GM12892 (cell line): Measurements from ENCODE around the gene MRPL20.
"Not testable (repeated sequence)": the region's sequence is repeated elsewhere in the genome, so short reads cannot be mapped to it uniquely, and the experiment has no call there.

ENCODE experiments used
- POLR2A ChIP-seq: IDR thresholded peaks from 2 replicates; pipeline ENCODE4 v1.6.1; 2011; ENCODE audit warnings: low read depth, low read length, control low read depth
- POLR2AphosphoS5 ChIP-seq: IDR thresholded peaks from 2 replicates; pipeline ENCODE4 v1.6.1; 2011; ENCODE audit warnings: low read depth, low read length, control low read depth

DNA sequence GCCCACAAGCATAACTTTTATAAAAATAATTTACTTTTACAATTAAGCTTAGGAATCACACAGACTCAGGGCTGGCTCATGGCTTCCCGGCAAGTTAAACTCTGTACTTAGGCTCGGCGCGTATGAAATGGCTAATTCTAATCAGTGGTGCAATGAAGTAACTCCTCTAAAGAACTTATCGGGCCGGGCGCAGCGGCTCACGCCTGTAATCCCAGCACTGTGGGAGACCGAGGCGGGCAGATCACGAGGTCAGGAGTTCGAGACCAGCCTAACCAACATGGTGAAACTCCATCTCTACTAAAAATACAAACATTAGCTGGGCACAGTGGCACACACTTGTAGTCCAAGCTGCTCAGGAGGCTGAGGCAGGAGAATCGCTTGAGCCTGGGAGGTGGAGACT lies 37.0 kb downstream of the MRPL20 start:
- not testable (repeated sequence) for TF ChIP-seq POLR2A, POLR2AphosphoS5
